AG09309 (cell line): ENCODE data around the gene SMCO2.
"Not testable (repeated sequence)": the region's sequence is repeated elsewhere in the genome, so short reads cannot be mapped to it uniquely, and the experiment has no call there.

Experiments used
- DNase-seq: peaks from one replicate; pipeline ENCODE4 v3.0.0-alpha.2; 2010; ENCODE audit warnings: low read depth
- H3K4me3 ChIP-seq: 2 replicates; pipeline ENCODE4 v1.5.1; 2011; ENCODE audit warnings: mild to moderate bottlenecking, low read depth, low read length, moderate library complexity; ENCODE audit not compliant: control insufficient read depth
- CTCF ChIP-seq: IDR thresholded peaks from 2 replicates; pipeline ENCODE4 v1.5.1; 2011; ENCODE audit warnings: mild to moderate bottlenecking, low read depth, low read length, inconsistent platforms; ENCODE audit not compliant: insufficient read depth, control insufficient read depth; ENCODE audit errors: missing control alignments

SMCO2 gene

GRCh38 chr12:27534765-27535161 is 88.2 kb downstream of the SMCO2 start:
- H3K4me3 ChIP-seq = no peak overlapping the region
- no peak for TF ChIP-seq CTCF

GRCh38 chr12:27535318-27535717 is 88.8 kb downstream of the SMCO2 start:
- no peak overlapping the region for H3K4me3 ChIP-seq
- no peak for DNase-seq
- TF ChIP-seq CTCF = no peak

More at GRCh38 chr12:27534765-27535161, 88.2 kb downstream of the SMCO2 start:
- DNase-seq = no peak

- no peak overlapping the region for H3K4me3 ChIP-seq
- no peak for DNase-seq
- no peak for TF ChIP-seq CTCF
These were observed 91.5 kb downstream of the SMCO2 start for GRCh38 chr12:27537855-27538675.

GRCh38 chr12:27539191-27539631 is 92.7 kb downstream of the SMCO2 start:
- H3K4me3 ChIP-seq = no peak overlapping the region
- TF ChIP-seq CTCF = no peak
- DNase-seq = no peak

- TF ChIP-seq CTCF = no peak
- no peak overlapping the region for H3K4me3 ChIP-seq
- DNase-seq = no peak
These were observed 94.6 kb downstream of the SMCO2 start for GRCh38 chr12:27541031-27541719.

GRCh38 chr12:27542628-27543027 is 96.1 kb downstream of the SMCO2 start:
- no peak for TF ChIP-seq CTCF
- no peak overlapping the region for H3K4me3 ChIP-seq
- DNase-seq = peak; percentile 92

GRCh38 chr12:27544858-27545257 is 98.3 kb downstream of the SMCO2 start:
- DNase-seq, H3K4me3 ChIP-seq: not testable (repeated sequence)
